Measurements from ENCODE around the gene GPC6.

- no peak for TF ChIP-seq POLR2A (IDR thresholded peaks at IDR 0.05)
- TF ChIP-seq CTCF (IDR thresholded peaks at IDR 0.05) = no peak
- no peak for TF ChIP-seq POLR2AphosphoS5 (IDR thresholded peaks at IDR 0.05)
Measured at GRCh38 chr13:94342436-94343242, 1116.0 kb downstream of the GPC6 start.
